ENCODE measurements around the gene ARHGEF38.

DNA sequence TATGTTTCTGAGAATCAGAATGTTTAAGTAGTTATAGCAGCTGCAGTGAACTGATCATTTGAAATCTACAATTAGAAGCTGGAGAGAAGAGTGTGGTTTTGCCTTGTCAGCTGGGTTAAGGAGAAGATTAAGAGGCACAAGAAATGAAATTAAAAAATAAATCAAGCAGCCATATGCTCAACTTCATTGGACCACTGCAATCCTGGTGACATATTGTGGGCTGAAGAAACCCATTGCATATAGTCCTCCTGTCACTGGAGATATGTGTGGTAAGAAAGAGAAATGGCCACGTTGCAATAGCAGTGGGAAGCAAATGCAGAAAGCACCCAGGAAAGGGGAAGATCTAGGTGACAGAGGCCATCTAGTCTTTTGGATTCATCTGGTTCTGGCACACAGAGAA is 93.0 kb downstream of the ARHGEF38 start:
- TF ChIP-seq, protein P1, sequence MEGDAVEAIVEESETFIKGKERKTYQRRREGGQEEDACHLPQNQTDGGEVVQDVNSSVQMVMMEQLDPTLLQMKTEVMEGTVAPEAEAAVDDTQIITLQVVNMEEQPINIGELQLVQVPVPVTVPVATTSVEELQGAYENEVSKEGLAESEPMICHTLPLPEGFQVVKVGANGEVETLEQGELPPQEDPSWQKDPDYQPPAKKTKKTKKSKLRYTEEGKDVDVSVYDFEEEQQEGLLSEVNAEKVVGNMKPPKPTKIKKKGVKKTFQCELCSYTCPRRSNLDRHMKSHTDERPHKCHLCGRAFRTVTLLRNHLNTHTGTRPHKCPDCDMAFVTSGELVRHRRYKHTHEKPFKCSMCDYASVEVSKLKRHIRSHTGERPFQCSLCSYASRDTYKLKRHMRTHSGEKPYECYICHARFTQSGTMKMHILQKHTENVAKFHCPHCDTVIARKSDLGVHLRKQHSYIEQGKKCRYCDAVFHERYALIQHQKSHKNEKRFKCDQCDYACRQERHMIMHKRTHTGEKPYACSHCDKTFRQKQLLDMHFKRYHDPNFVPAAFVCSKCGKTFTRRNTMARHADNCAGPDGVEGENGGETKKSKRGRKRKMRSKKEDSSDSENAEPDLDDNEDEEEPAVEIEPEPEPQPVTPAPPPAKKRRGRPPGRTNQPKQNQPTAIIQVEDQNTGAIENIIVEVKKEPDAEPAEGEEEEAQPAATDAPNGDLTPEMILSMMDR (IDR thresholded peaks at IDR 0.05): no peak
- TF ChIP-seq POLR2AphosphoS5 (IDR thresholded peaks at IDR 0.05) (no peak), POLR2A (IDR thresholded peaks at IDR 0.05) (no peak)
